IPS-18a (cell line): ENCODE measurements around the gene DOCK8.
"Not testable (repeated sequence)": the region's sequence is repeated elsewhere in the genome, so short reads cannot be mapped to it uniquely, and the experiment has no call there.

Experiments used
- H3K27ac ChIP-seq: one replicate; pipeline ENCODE4 v1.5.1; 2013; ENCODE audit warnings: low read length
- H3K27me3 ChIP-seq: one replicate; pipeline ENCODE4 v1.6.1; 2013; ENCODE audit warnings: mild to moderate bottlenecking, low read length; ENCODE audit not compliant: control insufficient read depth, insufficient read depth
- H3K36me3 ChIP-seq: one replicate; pipeline ENCODE4 v1.6.1; 2013; ENCODE audit warnings: low read depth, low read length; ENCODE audit not compliant: control insufficient read depth
- H3K4me1 ChIP-seq: one replicate; pipeline ENCODE4 v1.6.1; 2013; ENCODE audit warnings: low read depth, low read length; ENCODE audit not compliant: control insufficient read depth
- H3K4me3 ChIP-seq: one replicate; pipeline ENCODE4 v1.5.1; 2013; ENCODE audit warnings: low read length
- H3K9ac ChIP-seq: one replicate; pipeline ENCODE4 v1.6.1; 2013; ENCODE audit warnings: mild to moderate bottlenecking, low read length, moderate library complexity
- H3K9me3 ChIP-seq: one replicate; pipeline ENCODE4 v1.6.1; 2013; ENCODE audit warnings: low read depth, low read length; ENCODE audit not compliant: control insufficient read depth

DOCK8 gene

DNA sequence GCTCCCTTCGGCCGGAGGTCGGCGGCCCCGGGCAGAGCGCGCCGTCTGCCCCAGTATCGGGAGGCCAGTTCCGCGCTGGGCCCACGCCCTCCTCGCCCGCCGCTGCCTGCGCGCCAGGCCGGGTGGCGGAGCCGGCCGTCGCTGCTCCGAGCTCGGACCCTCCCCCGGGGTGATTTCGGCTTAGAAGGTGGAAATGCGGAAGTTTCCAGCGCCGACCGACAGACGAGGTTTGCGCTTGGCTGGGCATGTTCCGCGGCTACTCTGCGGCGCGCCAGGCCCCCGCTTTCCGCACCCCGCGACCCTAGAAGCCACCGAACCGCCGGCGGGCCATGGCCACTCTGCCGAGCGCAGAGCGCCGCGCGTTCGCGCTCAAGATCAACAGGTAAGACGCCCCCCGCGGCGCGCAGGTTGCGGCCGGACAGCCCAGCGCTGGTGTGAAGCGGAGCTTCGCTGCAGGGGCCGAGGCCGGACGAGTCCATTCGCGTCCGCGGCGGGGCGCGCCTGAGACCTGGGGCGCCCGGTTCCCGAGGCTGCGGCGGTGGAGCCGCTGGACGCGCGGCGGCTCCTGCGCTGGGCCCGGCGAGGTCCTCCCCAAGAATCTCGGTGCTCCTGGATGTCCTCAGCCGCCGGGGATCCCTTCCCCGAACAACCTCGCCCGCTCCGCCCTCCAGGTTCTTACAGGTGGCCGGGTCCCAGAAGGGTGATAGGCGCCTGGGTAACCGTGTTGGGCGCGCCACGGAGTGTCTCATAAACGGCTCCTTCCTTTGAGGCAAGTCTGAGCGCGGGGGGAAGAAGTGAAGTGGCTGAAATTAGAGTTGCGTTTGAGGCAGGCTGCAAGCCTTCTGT is at the start of gene DOCK8:
Gene DOCK8 (plus strand): TSS at position 218 of the 846 bp plus-strand sequence. CDS start 112 bp downstream, at position 330.
- H3K27ac ChIP-seq: no peak within 1 kb of the TSS
- H3K4me1 ChIP-seq: peaks cover 3% of the 10 kb centered on the region
- no peaks in the 10 kb centered on the region for H3K36me3 ChIP-seq
- H3K9me3 ChIP-seq: no peaks in the 10 kb centered on the region
- peaks cover 50% of the 10 kb centered on the region for H3K27me3 ChIP-seq
- H3K4me3 ChIP-seq: peak within 1 kb of the TSS; percentile 67
- H3K9ac ChIP-seq: peak within 1 kb of the TSS; percentile 35

- not testable (repeated sequence) for H3K4me3 ChIP-seq, H3K9ac ChIP-seq, H3K36me3 ChIP-seq, H3K9me3 ChIP-seq, H3K27me3 ChIP-seq, H3K4me1 ChIP-seq, H3K27ac ChIP-seq
Observed at GRCh38 chr9:169757-170156, 44.9 kb upstream of the DOCK8 start.

GRCh38 chr9:178140-178825 is 36.4 kb upstream of the DOCK8 start:
- H3K27me3 ChIP-seq, H3K36me3 ChIP-seq, H3K4me1 ChIP-seq, H3K9me3 ChIP-seq, H3K27ac ChIP-seq: not testable (repeated sequence)
- Histone ChIP-seq H3K9ac (peak overlapping the region; percentile 28), H3K4me3 (peak overlapping the region; percentile 48)

- peak within 1 kb of the TSS; percentile 28 for H3K9ac ChIP-seq
- H3K4me1 ChIP-seq, H3K27me3 ChIP-seq, H3K27ac ChIP-seq, H3K36me3 ChIP-seq, H3K9me3 ChIP-seq: not testable (repeated sequence)
- peak within 1 kb of the TSS; percentile 48 for H3K4me3 ChIP-seq
Observed at GRCh38 chr9:178970-179383, 35.7 kb upstream of the DOCK8 start, which contains the start of gene ZNG1A. Gene ZNG1A (minus strand): TSS chr9:179056. CDS start chr9:178969, 87 bp downstream.

DNA sequence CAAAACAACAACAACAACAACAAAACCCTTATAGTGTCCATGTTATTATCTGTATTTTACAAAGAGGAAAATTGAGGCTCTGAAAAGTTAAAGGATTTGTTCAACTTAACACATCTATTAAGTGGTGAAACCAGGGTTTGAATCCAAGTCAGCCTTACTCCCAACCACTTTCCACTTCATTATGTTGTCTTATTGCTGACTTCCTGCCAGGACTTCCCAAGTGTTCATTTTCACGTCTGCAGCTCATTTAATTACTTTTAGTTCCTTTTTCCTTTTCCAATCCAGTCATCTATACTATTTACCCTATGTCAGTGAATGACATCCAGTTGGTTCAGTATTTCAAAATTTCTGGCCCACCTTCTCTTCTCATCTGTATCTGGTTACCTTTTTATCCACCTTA is 15.1 kb upstream of the DOCK8 start:
- not testable (repeated sequence) for H3K27me3 ChIP-seq

GRCh38 chr9:206481-206880 is 8.2 kb upstream of the DOCK8 start:
- H3K27ac ChIP-seq: no peak overlapping the region
- no peak overlapping the region for H3K4me3 ChIP-seq
- no peaks in the 10 kb centered on the region for H3K9me3 ChIP-seq
- peaks cover under 1% of the 10 kb centered on the region for H3K27me3 ChIP-seq
- H3K9ac ChIP-seq: no peak overlapping the region
- H3K36me3 ChIP-seq: no peaks in the 10 kb centered on the region
- H3K4me1 ChIP-seq: no peaks in the 10 kb centered on the region

More for the DNA sequence above, 15.1 kb upstream of the DOCK8 start:
- not testable (repeated sequence) for H3K9ac ChIP-seq, H3K36me3 ChIP-seq, H3K27ac ChIP-seq, H3K4me3 ChIP-seq, H3K4me1 ChIP-seq, H3K9me3 ChIP-seq

GRCh38 chr9:209143-209758 is 5.4 kb upstream of the DOCK8 start:
- Histone ChIP-seq H3K4me3 (no peak overlapping the region), H3K27ac (no peak overlapping the region), H3K36me3 (no peaks in the 10 kb centered on the region), H3K9ac (no peak overlapping the region), H3K4me1 (no peaks in the 10 kb centered on the region), H3K27me3 (peaks cover 27% of the 10 kb centered on the region), H3K9me3 (no peaks in the 10 kb centered on the region)

- Histone ChIP-seq H3K27ac (no peak overlapping the region), H3K27me3 (peaks cover 39% of the 10 kb centered on the region), H3K4me1 (peaks cover 3% of the 10 kb centered on the region), H3K9ac (no peak overlapping the region), H3K36me3 (no peaks in the 10 kb centered on the region), H3K4me3 (no peak overlapping the region), H3K9me3 (no peaks in the 10 kb centered on the region)
Observed at GRCh38 chr9:211036-211435, 3.6 kb upstream of the DOCK8 start.

GRCh38 chr9:211557-211956 is 3.1 kb upstream of the DOCK8 start:
- peaks cover 3% of the 10 kb centered on the region for H3K4me1 ChIP-seq
- no peak overlapping the region for H3K4me3 ChIP-seq
- peaks cover 45% of the 10 kb centered on the region for H3K27me3 ChIP-seq
- no peaks in the 10 kb centered on the region for H3K9me3 ChIP-seq
- H3K9ac ChIP-seq: no peak overlapping the region
- H3K36me3 ChIP-seq: no peaks in the 10 kb centered on the region
- no peak overlapping the region for H3K27ac ChIP-seq

DNA sequence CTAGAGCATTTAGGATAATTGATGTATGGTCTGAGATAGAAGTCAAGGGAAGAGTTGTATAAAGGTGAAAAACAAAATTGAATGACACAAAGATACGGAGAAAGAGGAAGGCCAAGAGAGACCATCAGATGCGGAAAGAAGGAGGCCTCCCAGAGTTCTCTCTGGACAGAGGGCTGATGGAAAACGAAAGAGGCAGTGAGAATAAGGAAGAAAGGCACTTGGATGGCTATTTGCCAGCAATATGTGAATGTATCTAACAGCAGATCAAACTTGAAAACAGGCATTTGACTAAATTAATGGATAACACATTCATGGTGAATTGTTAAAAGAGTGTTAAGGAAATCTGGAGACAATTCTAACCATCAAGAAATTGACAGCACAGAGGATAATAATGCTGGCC is 2.4 kb upstream of the DOCK8 start:
- Histone ChIP-seq H3K4me3 (no peak overlapping the region), H3K27me3 (peaks cover 50% of the 10 kb centered on the region), H3K36me3 (no peaks in the 10 kb centered on the region), H3K9me3 (no peaks in the 10 kb centered on the region), H3K27ac (no peak overlapping the region), H3K4me1 (peaks cover 3% of the 10 kb centered on the region), H3K9ac (no peak overlapping the region)

DNA sequence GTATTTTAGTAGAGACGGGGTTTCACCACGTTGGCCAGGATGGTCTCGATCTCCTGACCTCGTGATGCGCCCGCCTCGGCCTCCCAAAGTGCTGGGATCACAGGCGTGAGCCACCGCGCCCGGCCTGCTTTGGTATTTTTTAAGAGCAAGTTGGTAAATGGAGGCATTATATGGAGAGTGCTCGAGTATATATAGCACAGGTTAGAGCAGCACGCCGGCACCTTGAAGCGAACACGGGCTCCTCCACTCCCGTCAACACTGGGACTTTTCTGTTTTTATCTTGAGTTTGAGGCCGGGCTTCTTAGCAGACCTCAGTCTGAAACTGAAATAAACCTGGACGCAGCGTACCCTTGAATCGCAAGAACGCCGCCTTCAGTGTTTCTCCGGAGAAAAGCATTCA is 764 bp upstream of the DOCK8 start:
- H3K9me3 ChIP-seq, H3K27ac ChIP-seq, H3K4me1 ChIP-seq, H3K9ac ChIP-seq, H3K36me3 ChIP-seq, H3K4me3 ChIP-seq: not testable (repeated sequence)
- H3K27me3 ChIP-seq: peaks cover 50% of the 10 kb centered on the region
